Tibial nerve (tissue), 4 donors: ENCODE results near the gene STAT3.

Source experiments
- CTCF ChIP-seq, 5 experiments: fragments of 200-600 bp in 3 of 5; fragments of 450-650 bp in 2 of 5; sonication (generic) in 3 of 5; IDR thresholded peaks; one replicate each; pipeline ENCODE4 v1.5.1; 2016 to 2019; ENCODE audit warnings: antibody characterized with exemption in 5 of 5, mild to moderate bottlenecking in 3 of 5, moderate library complexity in 2 of 5
- EP300 ChIP-seq, 2 donors: sonication (generic); formaldehyde crosslinking; IDR thresholded peaks; one replicate each; pipeline ENCODE4 v1.6.1; 2017; ENCODE audit warnings: antibody characterized with exemption in 2 of 2, mild to moderate bottlenecking in 1 of 2

- TF ChIP-seq CTCF (IDR thresholded peaks at IDR 0.05) (no peak), EP300 (IDR thresholded peaks at IDR 0.05) (no peak)
Observed at GRCh38 chr17:42338427-42338985, 49.7 kb downstream of the STAT3 start.
